ENCODE results near the gene GZF1.

The GZF1 gene

GRCh38 chr20:23419995-23420901 lies 58.3 kb downstream of the GZF1 start:
- TF ChIP-seq MAX (IDR thresholded peaks at IDR 0.05; ENCODE audit: low read depth, low read length) (no peak), POLR2A (IDR thresholded peaks at IDR 0.05; ENCODE audit: extremely low read depth, insufficient read length) (no peak), CTCF (IDR thresholded peaks at IDR 0.05; ENCODE audit: low read depth, low read length) (no peak), MYC (IDR thresholded peaks at IDR 0.05; ENCODE audit: low read depth, low read length) (no peak; the same call in 1 of the 2 replicates)
- peak overlapping the region; percentile 75 for H3K4me3 ChIP-seq (ENCODE audit: low read depth, low read length)
- DNase-seq (ENCODE audit: low read depth), result peak; percentile 49

- peak within 1 kb of the TSS; percentile 75 for H3K4me3 ChIP-seq (ENCODE audit: low read depth, low read length)
Observed at GRCh38 chr20:23420943-23421931, 59.3 kb downstream of the GZF1 start, which contains the start of gene NAPB. TSS of gene NAPB (minus strand) at chr20:23421488. CDS start at chr20:23421402, 86 bp downstream.

More at GRCh38 chr20:23420943-23421931, 59.3 kb downstream of the GZF1 start, which contains the start of gene NAPB:
- peak; percentile 96 for DNase-seq (ENCODE audit: low read depth)
- TF ChIP-seq MYC (IDR thresholded peaks at IDR 0.05; ENCODE audit: low read depth, low read length) (0 out of 2 replicates have a peak, but pooled peaks have one; percentile 5), MAX (IDR thresholded peaks at IDR 0.05; ENCODE audit: low read depth, low read length) (no peak), CTCF (IDR thresholded peaks at IDR 0.05; ENCODE audit: low read depth, low read length) (peak; percentile 17), POLR2A (IDR thresholded peaks at IDR 0.05; ENCODE audit: extremely low read depth, insufficient read length) (peak; percentile 85)
